G401.6 (cell line): ENCODE data around the gene FDCSP.
"Not testable (repeated sequence)": the region's sequence is repeated elsewhere in the genome, so short reads cannot be mapped to it uniquely, and the experiment has no call there.

Experiments used
- FAIRE-seq: peaks from 2 replicates; lab custom pipeline; 2012; peaks lifted over from hg19 to GRCh38; lab: Jason Lieb, UNC

The FDCSP gene

GRCh38 chr4:70225824-70226223 is at the start of gene FDCSP:
Gene FDCSP (plus strand): TSS chr4:70226124. CDS start chr4:70231195, 5,071 bp downstream.
- FAIRE-seq, result no peak

- no peak for FAIRE-seq
These were observed 48.8 kb upstream of the FDCSP start for GRCh38 chr4:70177090-70177489.

- FAIRE-seq, result no peak
These were observed 47.8 kb upstream of the FDCSP start for GRCh38 chr4:70178075-70178660.

- FAIRE-seq, result no peak
These were observed 46.1 kb upstream of the FDCSP start for GRCh38 chr4:70179811-70180210.

- FAIRE-seq, result no peak
These were observed 44.1 kb upstream of the FDCSP start for GRCh38 chr4:70181864-70182263.

GRCh38 chr4:70182517-70183167 is 43.3 kb upstream of the FDCSP start:
- FAIRE-seq, result no peak

- FAIRE-seq, result no peak
These were observed 42.6 kb upstream of the FDCSP start for GRCh38 chr4:70183168-70183939.

GRCh38 chr4:70183940-70184246 is 42.0 kb upstream of the FDCSP start:
- no peak for FAIRE-seq

- FAIRE-seq, result no peak
These were observed 38.7 kb upstream of the FDCSP start for GRCh38 chr4:70187216-70187615.

GRCh38 chr4:70190579-70190978 is 35.3 kb upstream of the FDCSP start:
- no peak for FAIRE-seq

GRCh38 chr4:70191647-70192046 is 34.3 kb upstream of the FDCSP start:
- FAIRE-seq, result no peak

- no peak for FAIRE-seq
These were observed 33.0 kb upstream of the FDCSP start for GRCh38 chr4:70192895-70193294.

- no peak for FAIRE-seq
These were observed 30.5 kb upstream of the FDCSP start, which contains the start of gene ODAM for GRCh38 chr4:70195425-70195824. Gene ODAM (plus strand): TSS chr4:70195725. CDS start chr4:70196544, 819 bp downstream.

GRCh38 chr4:70196857-70197256 is 29.1 kb upstream of the FDCSP start:
- no peak for FAIRE-seq

GRCh38 chr4:70197842-70198241 is 28.1 kb upstream of the FDCSP start:
- FAIRE-seq, result no peak

- no peak for FAIRE-seq
These were observed 22.3 kb upstream of the FDCSP start for GRCh38 chr4:70203601-70204000.

- not testable (repeated sequence) for FAIRE-seq
These were observed 13.2 kb upstream of the FDCSP start for GRCh38 chr4:70212752-70213151.

- not testable (repeated sequence) for FAIRE-seq
These were observed 9.8 kb upstream of the FDCSP start for GRCh38 chr4:70216109-70216508.

- FAIRE-seq, result not testable (repeated sequence)
These were observed 9.4 kb upstream of the FDCSP start for GRCh38 chr4:70216550-70216949.

GRCh38 chr4:70221389-70221788 is 4.5 kb upstream of the FDCSP start:
- not testable (repeated sequence) for FAIRE-seq

- not testable (repeated sequence) for FAIRE-seq
These were observed 4.1 kb upstream of the FDCSP start for GRCh38 chr4:70221818-70222217.

- FAIRE-seq, result no peak
These were observed 10.2 kb downstream of the FDCSP start for GRCh38 chr4:70236125-70236524.

- FAIRE-seq, result no peak
These were observed 13.4 kb downstream of the FDCSP start for GRCh38 chr4:70239131-70239883.
